ENCODE data around the gene EFNA1.

The EFNA1 gene

GRCh38 chr1:155081472-155082300, 46.0 kb upstream of the EFNA1 start:
- H3K4me3 ChIP-seq (ENCODE audit: control insufficient read depth, low read depth, low read length) = no peak overlapping the region
- TF ChIP-seq CTCF (IDR thresholded peaks at IDR 0.05; ENCODE audit: control insufficient read depth, insufficient read depth, low read depth, low read length, missing control alignments) = no peak
- no peak for DNase-seq (ENCODE audit: low read depth)

GRCh38 chr1:155082301-155083051, 45.2 kb upstream of the EFNA1 start:
- no peak overlapping the region for H3K4me3 ChIP-seq (ENCODE audit: control insufficient read depth, low read depth, low read length)
- TF ChIP-seq CTCF (IDR thresholded peaks at IDR 0.05; ENCODE audit: control insufficient read depth, insufficient read depth, low read depth, low read length, missing control alignments) = no peak
- no peak for DNase-seq (ENCODE audit: low read depth)

GRCh38 chr1:155083052-155083541, 44.6 kb upstream of the EFNA1 start:
- no peak for TF ChIP-seq CTCF (IDR thresholded peaks at IDR 0.05; ENCODE audit: control insufficient read depth, insufficient read depth, low read depth, low read length, missing control alignments)
- H3K4me3 ChIP-seq (ENCODE audit: control insufficient read depth, low read depth, low read length) = no peak overlapping the region
- no peak for DNase-seq (ENCODE audit: low read depth)

GRCh38 chr1:155083865-155084721, 43.6 kb upstream of the EFNA1 start:
- DNase-seq (ENCODE audit: low read depth) = no peak
- peak overlapping the region; percentile 90 for H3K4me3 ChIP-seq (ENCODE audit: control insufficient read depth, low read depth, low read length)
- TF ChIP-seq CTCF (IDR thresholded peaks at IDR 0.05; ENCODE audit: control insufficient read depth, insufficient read depth, low read depth, low read length, missing control alignments) = peak; percentile 33

- peak overlapping the region; percentile 90 for H3K4me3 ChIP-seq (ENCODE audit: control insufficient read depth, low read depth, low read length)
- DNase-seq (ENCODE audit: low read depth) = peak; percentile 59
- peak; percentile 94 for TF ChIP-seq CTCF (IDR thresholded peaks at IDR 0.05; ENCODE audit: control insufficient read depth, insufficient read depth, low read depth, low read length, missing control alignments)
These were observed 42.8 kb upstream of the EFNA1 start for GRCh38 chr1:155084722-155085503.

Measured in AG09309 (cell line).